HPDE6-E6E7 (cell line): ENCODE measurements around the gene UQCRH.
"Not testable (repeated sequence)": the region's sequence is repeated elsewhere in the genome, so short reads cannot be mapped to it uniquely, and the experiment has no call there.

Source experiments
- DNase-seq: peaks from one replicate; pipeline ENCODE4 v3.0.0; 2011; ENCODE audit warnings: missing footprints; ENCODE audit errors: extremely low spot score

The UQCRH gene

GRCh38 chr1:46333300-46334029 is 30.0 kb downstream of the UQCRH start:
- peak; percentile 61 for DNase-seq

GRCh38 chr1:46334030-46334384 is 30.5 kb downstream of the UQCRH start:
- no peak for DNase-seq

- no peak for DNase-seq
These were observed 31.6 kb downstream of the UQCRH start for GRCh38 chr1:46335081-46335480.

GRCh38 chr1:46337409-46337808 is 33.9 kb downstream of the UQCRH start:
- DNase-seq, result not testable (repeated sequence)

- peak; percentile 90 for DNase-seq
These were observed 37.1 kb downstream of the UQCRH start, which contains the start of gene NSUN4 for GRCh38 chr1:46340404-46341221. NSUN4 (plus strand) TSS chr1:46340807; CDS start chr1:46340827, 20 bp downstream.

- DNase-seq, result no peak
These were observed 38.0 kb downstream of the UQCRH start for GRCh38 chr1:46341222-46342083.

GRCh38 chr1:46342084-46342656 is 38.7 kb downstream of the UQCRH start:
- no peak for DNase-seq

- DNase-seq, result no peak
These were observed 39.3 kb downstream of the UQCRH start for GRCh38 chr1:46342677-46343350.

GRCh38 chr1:46343351-46343695 is 39.8 kb downstream of the UQCRH start:
- DNase-seq, result no peak

- DNase-seq, result no peak
These were observed 40.2 kb downstream of the UQCRH start for GRCh38 chr1:46343705-46344104.

- no peak for DNase-seq
These were observed 41.0 kb downstream of the UQCRH start for GRCh38 chr1:46344481-46344880.

GRCh38 chr1:46345281-46345680 is 41.8 kb downstream of the UQCRH start:
- no peak for DNase-seq

- DNase-seq, result no peak
These were observed 48.9 kb downstream of the UQCRH start for GRCh38 chr1:46352363-46352762.

- not testable (repeated sequence) for DNase-seq
These were observed 52.4 kb downstream of the UQCRH start for GRCh38 chr1:46355920-46356319.

- DNase-seq, result no peak
These were observed 58.7 kb downstream of the UQCRH start for GRCh38 chr1:46362158-46362557.

GRCh38 chr1:46363121-46363520 is 59.6 kb downstream of the UQCRH start:
- DNase-seq, result no peak

- no peak for DNase-seq
These were observed 61.1 kb downstream of the UQCRH start for GRCh38 chr1:46364612-46365011.

- not testable (repeated sequence) for DNase-seq
These were observed 62.3 kb downstream of the UQCRH start for GRCh38 chr1:46365796-46366195.
